Dendritic cell treated with granulocyte-macrophage colony-stimulating factor and Interleukin-4, amounts not matched to agents 40 ng/mL and 50 ng/mL, for 4 days (primary cell): Measurements from ENCODE around the gene ULK2.
"Not testable (repeated sequence)": the region's sequence is repeated elsewhere in the genome, so short reads cannot be mapped to it uniquely, and the experiment has no call there.

Experiments
- H3K27ac Mint-ChIP-seq: one replicate; pipeline ENCODE4 v1.8.0; 2022; ENCODE audit warnings: mild to moderate bottlenecking, mixed read lengths
- H3K27me3 Mint-ChIP-seq: one replicate; pipeline ENCODE4 v1.8.0; 2022; ENCODE audit warnings: mild to moderate bottlenecking, mixed read lengths
- H3K36me3 Mint-ChIP-seq: one replicate; pipeline ENCODE4 v1.8.0; 2022; ENCODE audit warnings: low read depth, mixed read lengths
- H3K4me1 Mint-ChIP-seq: one replicate; pipeline ENCODE4 v1.8.0; 2022; ENCODE audit warnings: low read depth, mixed read lengths
- H3K4me3 Mint-ChIP-seq: one replicate; pipeline ENCODE4 v1.8.0; 2022; ENCODE audit warnings: mild to moderate bottlenecking, moderate library complexity, mixed read lengths
- H3K9me3 Mint-ChIP-seq: one replicate; pipeline ENCODE4 v1.8.0; 2022; ENCODE audit warnings: mixed read lengths
- intact Hi-C: fragments of 100-400 bp; cut with micrococcal nuclease; formaldehyde crosslinking; loops from one replicate; pipeline ENCODE4 v1.15.0; 2022

ULK2 gene

GRCh38 chr17:19769946-19770652 lies 97.6 kb downstream of the ULK2 start:
- H3K27me3 Mint-ChIP-seq = peaks cover 5% of the 10 kb centered on the region
- peaks cover 47% of the 10 kb centered on the region for H3K36me3 Mint-ChIP-seq
- no peaks in the 10 kb centered on the region for H3K9me3 Mint-ChIP-seq
- H3K4me3 Mint-ChIP-seq = no peak overlapping the region
- intact Hi-C loops = no loop called here
- peaks cover 5% of the 10 kb centered on the region for H3K4me1 Mint-ChIP-seq
- no peak overlapping the region for H3K27ac Mint-ChIP-seq

- intact Hi-C loops = no loop called here
- Mint-ChIP-seq H3K4me3 (no peak overlapping the region), H3K36me3 (peaks cover 33% of the 10 kb centered on the region), H3K4me1 (peaks cover 5% of the 10 kb centered on the region), H3K9me3 (no peaks in the 10 kb centered on the region), H3K27me3 (peaks cover 7% of the 10 kb centered on the region), H3K27ac (peak overlapping the region; percentile 9)
Observed at GRCh38 chr17:19768046-19768782, 99.5 kb downstream of the ULK2 start.

- Mint-ChIP-seq H3K27ac (no peak overlapping the region), H3K9me3 (no peaks in the 10 kb centered on the region), H3K36me3 (peaks cover 18% of the 10 kb centered on the region), H3K4me3 (no peak overlapping the region), H3K27me3 (peaks cover 13% of the 10 kb centered on the region), H3K4me1 (peaks cover 18% of the 10 kb centered on the region)
- intact Hi-C loops = loop anchor here (1.0 kb wide), 2 partner anchors 252 to 403 kb away; no protein-coding TSS in a partner anchor
Observed at GRCh38 chr17:19766421-19767270, 101.1 kb downstream of the ULK2 start.

GRCh38 chr17:19766016-19766415 lies 101.7 kb downstream of the ULK2 start:
- H3K27me3 Mint-ChIP-seq = peaks cover 13% of the 10 kb centered on the region
- H3K9me3 Mint-ChIP-seq = no peaks in the 10 kb centered on the region
- no peak overlapping the region for H3K27ac Mint-ChIP-seq
- H3K36me3 Mint-ChIP-seq = peaks cover 11% of the 10 kb centered on the region
- intact Hi-C loops = loop anchor here (1.0 kb wide), 2 partner anchors 252 to 403 kb away; no protein-coding TSS in a partner anchor
- H3K4me3 Mint-ChIP-seq = no peak overlapping the region
- H3K4me1 Mint-ChIP-seq = peaks cover 22% of the 10 kb centered on the region

- Mint-ChIP-seq H3K4me1 (peaks cover 40% of the 10 kb centered on the region), H3K27me3 (peaks cover 21% of the 10 kb centered on the region)
- not testable (repeated sequence) for H3K4me3 Mint-ChIP-seq, H3K9me3 Mint-ChIP-seq, H3K36me3 Mint-ChIP-seq, H3K27ac Mint-ChIP-seq
- intact Hi-C loops = loop anchor here (2.0 kb wide), 1 partner anchor 115 kb away; the partner anchor contains the start of gene ALDH3A2
Observed at GRCh38 chr17:19763991-19764390, 103.7 kb downstream of the ULK2 start.

- Mint-ChIP-seq H3K4me1 (peaks cover 45% of the 10 kb centered on the region), H3K4me3 (no peak overlapping the region), H3K36me3 (no peaks in the 10 kb centered on the region), H3K27me3 (peaks cover 23% of the 10 kb centered on the region), H3K9me3 (no peaks in the 10 kb centered on the region), H3K27ac (no peak overlapping the region)
- intact Hi-C loops = loop anchor here (2.0 kb wide), 1 partner anchor 115 kb away; the partner anchor contains the start of gene ALDH3A2
Observed at GRCh38 chr17:19763416-19763815, 104.3 kb downstream of the ULK2 start.

- peaks cover 23% of the 10 kb centered on the region for H3K27me3 Mint-ChIP-seq
- no peaks in the 10 kb centered on the region for H3K36me3 Mint-ChIP-seq
- H3K4me1 Mint-ChIP-seq = peaks cover 48% of the 10 kb centered on the region
- no peak overlapping the region for H3K4me3 Mint-ChIP-seq
- intact Hi-C loops = loop anchor here (2.0 kb wide), 1 partner anchor 114 kb away; the partner anchor contains the start of gene ALDH3A2
- H3K27ac Mint-ChIP-seq = no peak overlapping the region
- no peaks in the 10 kb centered on the region for H3K9me3 Mint-ChIP-seq
Observed at GRCh38 chr17:19762515-19762961, 105.2 kb downstream of the ULK2 start.

- peaks cover 18% of the 10 kb centered on the region for H3K27me3 Mint-ChIP-seq
- intact Hi-C loops = no loop called here
- peaks cover 56% of the 10 kb centered on the region for H3K4me1 Mint-ChIP-seq
- no peak overlapping the region for H3K4me3 Mint-ChIP-seq
- peak overlapping the region; percentile 75 for H3K27ac Mint-ChIP-seq
- no peaks in the 10 kb centered on the region for H3K36me3 Mint-ChIP-seq
- no peaks in the 10 kb centered on the region for H3K9me3 Mint-ChIP-seq
Observed at GRCh38 chr17:19760746-19761145, 107.0 kb downstream of the ULK2 start.

- intact Hi-C loops = no loop called here
Observed at GRCh38 chr17:19759568-19760549, 107.9 kb downstream of the ULK2 start.

GRCh38 chr17:19757536-19758180 lies 110.1 kb downstream of the ULK2 start:
- Mint-ChIP-seq H3K27ac (no peak overlapping the region), H3K4me3 (no peak overlapping the region), H3K36me3 (no peaks in the 10 kb centered on the region), H3K9me3 (no peaks in the 10 kb centered on the region), H3K4me1 (peaks cover 78% of the 10 kb centered on the region), H3K27me3 (peaks cover 16% of the 10 kb centered on the region)
- intact Hi-C loops = no loop called here

More at GRCh38 chr17:19759568-19760549, 107.9 kb downstream of the ULK2 start:
- no peak overlapping the region for H3K4me3 Mint-ChIP-seq
- H3K4me1 Mint-ChIP-seq = peaks cover 64% of the 10 kb centered on the region
- H3K27ac Mint-ChIP-seq = peak overlapping the region; percentile 75
- H3K27me3 Mint-ChIP-seq = peaks cover 18% of the 10 kb centered on the region
- no peaks in the 10 kb centered on the region for H3K36me3 Mint-ChIP-seq
- no peaks in the 10 kb centered on the region for H3K9me3 Mint-ChIP-seq

- Mint-ChIP-seq H3K9me3 (no peaks in the 10 kb centered on the region), H3K27me3 (peaks cover 10% of the 10 kb centered on the region), H3K27ac (peak overlapping the region; percentile 56), H3K4me1 (peaks cover 79% of the 10 kb centered on the region), H3K36me3 (no peaks in the 10 kb centered on the region), H3K4me3 (no peak overlapping the region)
- intact Hi-C loops = no loop called here
Observed at GRCh38 chr17:19756546-19756945, 111.2 kb downstream of the ULK2 start.

GRCh38 chr17:19755821-19756510 lies 111.8 kb downstream of the ULK2 start:
- Mint-ChIP-seq H3K27ac (peak overlapping the region; percentile 56), H3K4me3 (no peak overlapping the region)
- intact Hi-C loops = no loop called here

More at GRCh38 chr17:19755821-19756510, 111.8 kb downstream of the ULK2 start:
- Mint-ChIP-seq H3K36me3 (no peaks in the 10 kb centered on the region), H3K9me3 (no peaks in the 10 kb centered on the region), H3K27me3 (peaks cover 10% of the 10 kb centered on the region), H3K4me1 (peaks cover 78% of the 10 kb centered on the region)
